GM12801 (cell line): ENCODE measurements around the gene PPHLN1.

Experiments used
- TF ChIP-seq, protein P1 (sequence below): IDR thresholded peaks from one replicate; pipeline ENCODE4 v1.5.1; 2011; ENCODE audit warnings: control low read depth; ENCODE audit not compliant: insufficient read length; ENCODE audit errors: extremely low read depth

Gene PPHLN1

DNA sequence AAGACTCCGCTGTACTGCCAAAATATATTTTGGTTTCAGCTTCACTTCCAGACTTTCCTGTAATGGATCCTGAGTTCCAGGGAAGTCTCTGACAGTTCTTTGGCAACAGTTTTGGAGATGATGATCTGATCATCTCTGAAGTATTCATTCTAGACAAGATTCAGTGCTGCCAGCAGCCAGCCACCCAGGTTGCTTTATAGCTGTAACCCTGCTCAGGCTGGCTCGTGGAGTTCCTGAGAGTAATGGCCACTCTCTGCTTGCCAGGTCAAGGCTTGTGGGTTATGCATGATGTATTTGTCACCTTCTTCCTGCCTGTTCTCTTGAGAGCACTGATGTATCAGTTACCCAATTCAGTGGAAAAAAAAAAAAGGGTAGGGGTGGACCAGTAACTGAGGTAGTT lies 124.3 kb downstream of the PPHLN1 start:
- TF ChIP-seq, protein P1, sequence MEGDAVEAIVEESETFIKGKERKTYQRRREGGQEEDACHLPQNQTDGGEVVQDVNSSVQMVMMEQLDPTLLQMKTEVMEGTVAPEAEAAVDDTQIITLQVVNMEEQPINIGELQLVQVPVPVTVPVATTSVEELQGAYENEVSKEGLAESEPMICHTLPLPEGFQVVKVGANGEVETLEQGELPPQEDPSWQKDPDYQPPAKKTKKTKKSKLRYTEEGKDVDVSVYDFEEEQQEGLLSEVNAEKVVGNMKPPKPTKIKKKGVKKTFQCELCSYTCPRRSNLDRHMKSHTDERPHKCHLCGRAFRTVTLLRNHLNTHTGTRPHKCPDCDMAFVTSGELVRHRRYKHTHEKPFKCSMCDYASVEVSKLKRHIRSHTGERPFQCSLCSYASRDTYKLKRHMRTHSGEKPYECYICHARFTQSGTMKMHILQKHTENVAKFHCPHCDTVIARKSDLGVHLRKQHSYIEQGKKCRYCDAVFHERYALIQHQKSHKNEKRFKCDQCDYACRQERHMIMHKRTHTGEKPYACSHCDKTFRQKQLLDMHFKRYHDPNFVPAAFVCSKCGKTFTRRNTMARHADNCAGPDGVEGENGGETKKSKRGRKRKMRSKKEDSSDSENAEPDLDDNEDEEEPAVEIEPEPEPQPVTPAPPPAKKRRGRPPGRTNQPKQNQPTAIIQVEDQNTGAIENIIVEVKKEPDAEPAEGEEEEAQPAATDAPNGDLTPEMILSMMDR: no peak

DNA sequence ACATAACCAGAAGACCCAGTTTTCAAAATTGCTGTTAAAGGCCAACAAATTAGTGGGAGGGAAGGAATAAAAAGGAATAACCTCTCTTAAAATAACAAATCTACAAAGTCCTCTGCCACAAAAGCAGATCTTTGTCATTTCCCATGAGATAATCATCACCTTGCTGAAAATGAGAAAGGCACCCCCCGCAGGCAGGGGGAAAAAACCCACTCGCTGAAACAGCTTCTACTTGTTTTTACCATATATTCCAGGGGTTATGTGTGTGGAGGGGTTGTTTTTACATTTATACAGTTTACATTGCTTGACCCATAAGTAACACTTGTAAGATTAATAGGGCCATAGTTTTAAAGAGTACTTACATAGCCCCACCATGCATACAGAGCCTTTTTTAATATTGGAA lies 132.6 kb downstream of the PPHLN1 start:
- TF ChIP-seq, protein P1: no peak

DNA sequence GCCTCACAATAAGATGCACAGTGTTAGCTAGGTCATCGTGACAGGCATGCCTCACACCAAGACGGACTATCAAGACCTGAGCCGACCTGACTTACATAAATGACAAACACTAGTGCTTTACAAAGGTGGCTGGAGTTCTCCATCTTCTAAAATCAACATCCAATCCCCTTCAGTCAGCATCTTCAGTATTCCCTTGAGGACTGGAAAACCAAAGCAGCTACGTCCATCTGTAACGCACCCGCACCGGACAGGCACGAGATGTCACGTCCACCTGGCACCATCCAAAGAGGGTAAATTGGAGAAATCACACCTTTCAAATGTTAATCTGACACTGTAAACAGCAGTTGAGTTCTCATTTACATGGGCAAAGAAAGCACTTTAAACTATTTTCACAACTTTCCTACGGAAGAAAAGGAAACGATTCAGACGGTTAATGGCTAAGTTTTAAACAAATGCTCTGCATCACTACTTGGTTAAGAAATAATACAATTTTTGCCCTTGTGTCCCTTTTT lies 133.4 kb downstream of the PPHLN1 start:
- TF ChIP-seq, protein P1: no peak

DNA sequence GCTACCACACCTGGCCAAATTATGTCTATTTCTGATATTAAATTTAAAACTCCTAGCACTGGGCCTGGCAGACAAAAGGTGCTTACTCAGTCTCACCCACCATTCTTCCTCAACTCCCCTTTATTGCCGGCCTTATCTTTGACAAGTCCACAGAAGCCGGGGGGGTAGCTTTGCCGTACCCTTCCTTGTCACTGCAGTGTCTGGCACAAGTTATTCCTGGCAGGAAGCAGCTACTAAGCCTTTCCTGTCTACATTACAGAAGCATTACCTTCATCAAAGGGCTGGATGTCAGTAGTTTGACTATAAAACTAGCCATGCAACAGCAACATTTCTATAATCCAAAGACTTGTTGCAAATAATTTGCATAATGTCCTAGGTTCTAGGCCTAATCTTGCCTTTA lies 136.5 kb downstream of the PPHLN1 start:
- TF ChIP-seq, protein P1: no peak

GRCh38 chr12:42463671-42464070 lies 137.7 kb downstream of the PPHLN1 start:
- TF ChIP-seq, protein P1: no peak

DNA sequence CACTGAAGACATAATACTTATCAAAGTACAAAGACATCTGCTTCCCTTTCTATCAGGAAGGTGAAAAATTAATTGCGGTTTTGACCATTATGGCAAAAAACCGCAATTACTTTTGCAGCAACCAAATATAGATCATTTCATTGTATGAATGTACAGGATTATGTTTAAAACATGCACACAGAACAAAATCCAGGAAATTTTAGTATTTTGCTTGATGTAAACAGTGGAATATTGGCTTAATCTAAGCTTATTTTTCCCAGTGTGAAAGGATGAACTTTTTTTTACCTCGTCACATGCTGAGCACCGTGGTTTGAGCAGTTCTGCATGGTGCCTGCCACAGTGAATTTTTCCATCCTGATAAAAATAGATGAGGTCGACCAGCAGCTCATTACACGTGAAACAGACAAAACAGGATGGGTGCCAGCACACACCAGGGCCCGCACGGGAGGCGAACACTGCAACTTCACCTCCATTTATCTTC lies 142.4 kb downstream of the PPHLN1 start:
- TF ChIP-seq, protein P1: no peak

- TF ChIP-seq, protein P1: no peak
These were observed 143.0 kb downstream of the PPHLN1 start for GRCh38 chr12:42468921-42469320.
